ENCODE data around the gene ZNF737. TPM values are rescaled to one million over a fixed set of nuclear protein-coding genes. Genes with fewer than 3 reads are reported as not detected.

The ZNF737 gene
- 2.3 and 8.6 TPM in 2 replicates for total RNA-seq

DNA sequence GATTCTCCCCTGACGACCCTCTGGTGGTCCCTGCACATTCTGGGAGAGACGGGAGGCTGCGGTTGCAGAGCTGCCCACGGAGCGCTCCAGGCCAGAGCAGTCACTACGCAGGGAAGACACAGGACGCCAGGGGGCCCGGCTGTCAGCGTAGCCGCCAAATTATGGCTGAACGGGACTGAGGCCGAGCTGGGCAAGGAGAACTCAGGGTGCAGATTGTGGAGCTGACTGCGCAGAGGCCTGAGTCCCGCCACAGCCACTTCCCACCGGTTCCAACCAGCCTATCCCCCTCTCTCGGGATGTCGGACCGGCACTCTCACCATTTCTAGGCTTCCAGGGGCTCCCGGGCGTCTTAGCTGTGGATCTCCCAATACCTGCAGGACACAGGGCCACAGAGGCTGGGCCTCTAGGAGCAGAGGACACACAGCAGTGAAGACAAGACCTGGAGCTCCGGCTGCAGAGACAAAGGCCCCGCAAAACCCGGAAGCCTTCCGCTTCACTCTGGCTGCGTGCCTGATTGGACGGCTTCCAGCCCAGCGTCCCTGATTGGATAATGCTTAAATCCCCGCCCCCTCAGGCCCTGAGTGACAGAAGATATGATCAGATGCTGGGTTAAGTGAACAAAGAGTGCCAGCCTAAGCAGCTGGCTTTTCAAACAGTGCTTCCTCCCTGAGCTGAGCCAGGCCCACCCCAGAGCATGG is at the start of gene ZNF737:
ZNF737 (minus strand) TSS at position 461 of the 698 bp plus-strand sequence; CDS start at position 320, 141 bp downstream.

Other genes with a start within 250 kb of the ZNF737 start
- 6.9 and 7.3 TPM in 2 replicates for gene ZNF626, start 95.8 kb upstream of the ZNF737 start, total RNA-seq
- 1.2 and 2.2 TPM in 2 replicates for gene ZNF66, start 210.5 kb upstream of the ZNF737 start, total RNA-seq